Measurements from ENCODE around the gene SDCBP2. TPM values are rescaled to one million over a fixed set of nuclear protein-coding genes. Genes with fewer than 3 reads are reported as not detected.

Gene SDCBP2
- total RNA-seq, 6 experiments from 2014 or later = 2.0 to 43.3 (median 16.6) TPM

GRCh38 chr20:1265226-1265915 lies 63.6 kb downstream of the SDCBP2 start:
- Histone ChIP-seq H3K9me3 (no peaks in the 10 kb centered on the region), H3K4me3 (no peak overlapping the region), H3K36me3 (no peaks in the 10 kb centered on the region), H3K27me3 (no peaks in the 10 kb centered on the region), H3K4me1 (peaks cover 0 to 5% (median 0%) of the 10 kb centered on the region in 4 donors), H3K27ac (no peak overlapping the region)
- intact Hi-C loops (cut with DNase I) = no loop called here
- no peak for DNase-seq
- 93% methylated on average over 4 of the region's 4 CpGs for WGBS (ENCODE audit: insufficient coverage, low coverage, low lambda C conversion rate, missing lambda C conversion rate)
- no peak for TF ChIP-seq CTCF (IDR thresholded peaks at IDR 0.05)
- TF ChIP-seq POLR2A (IDR thresholded peaks at IDR 0.05) = no peak
- ATAC-seq = no peak

- no peak for ATAC-seq
- DNase-seq = no peak
- WGBS (ENCODE audit: insufficient coverage, low coverage, low lambda C conversion rate, missing lambda C conversion rate) = 100% methylated on average over 2 of the region's 2 CpGs
These were observed 64.2 kb downstream of the SDCBP2 start for GRCh38 chr20:1264727-1265126.

DNA sequence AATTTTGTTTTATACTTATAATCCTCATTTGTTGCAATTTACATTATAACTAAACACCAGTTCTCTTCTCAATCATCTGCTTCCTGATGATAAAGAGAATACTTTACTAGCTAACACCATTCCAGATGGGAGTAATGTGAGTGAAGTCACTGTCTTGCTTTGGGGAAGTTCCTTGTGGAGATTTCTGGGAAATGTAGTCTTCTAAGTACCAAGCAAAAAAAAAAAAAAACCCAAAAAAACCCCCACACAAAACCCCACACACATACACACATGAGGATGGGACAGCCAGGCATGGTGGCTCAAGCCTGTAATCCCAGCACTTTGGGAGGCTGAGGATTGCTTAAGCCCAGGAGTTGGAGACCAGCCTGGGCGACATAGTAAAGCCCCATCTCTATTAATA lies 65.1 kb downstream of the SDCBP2 start:
- ATAC-seq (no peak), DNase-seq (no peak)
- 57% methylated on average over 1 of the region's 1 CpG for WGBS (ENCODE audit: insufficient coverage, low coverage, low lambda C conversion rate, missing lambda C conversion rate)
- no peak overlapping the region for H3K27ac ChIP-seq
- intact Hi-C loops (cut with DNase I) = no loop called here
- H3K36me3 ChIP-seq = no peaks in the 10 kb centered on the region
- no peaks in the 10 kb centered on the region for H3K27me3 ChIP-seq
- TF ChIP-seq POLR2A (IDR thresholded peaks at IDR 0.05) (no peak), CTCF (IDR thresholded peaks at IDR 0.05) (no peak)
- no peaks in the 10 kb centered on the region for H3K9me3 ChIP-seq
- H3K4me1 ChIP-seq = peaks cover 0 to 5% (median 0%) of the 10 kb centered on the region in 4 donors
- no peak overlapping the region for H3K4me3 ChIP-seq

More at GRCh38 chr20:1264727-1265126, 64.2 kb downstream of the SDCBP2 start:
- Histone ChIP-seq H3K27me3 (no peaks in the 10 kb centered on the region), H3K4me1 (peaks cover 0 to 5% (median 0%) of the 10 kb centered on the region in 4 donors), H3K36me3 (no peaks in the 10 kb centered on the region), H3K27ac (no peak overlapping the region), H3K4me3 (no peak overlapping the region), H3K9me3 (no peaks in the 10 kb centered on the region)
- intact Hi-C loops (cut with DNase I) = no loop called here
- TF ChIP-seq POLR2A (IDR thresholded peaks at IDR 0.05) = no peak
- no peak for TF ChIP-seq CTCF (IDR thresholded peaks at IDR 0.05)

Other genes starting within 250 kb of the SDCBP2 start
- 100 to 1,000 TPM in 5 of 6 experiments, 10 to 100 TPM in 1; 82.5 to 260 (median 116) TPM for gene PSMF1, start 210.5 kb downstream of the SDCBP2 start, total RNA-seq
- gene TMEM74B, start 144.2 kb downstream of the SDCBP2 start, total RNA-seq = 1 to 10 TPM in 4 of 6 experiments, under 1 TPM in 2; 0.37 to 2.8 (median 1.8) TPM
- under 1 TPM in 1 of 6 experiments, not detected in 5; 0.19 TPM for gene C20orf202, start 125.7 kb downstream of the SDCBP2 start, total RNA-seq
- not detected for gene RAD21L1, start 103.1 kb downstream of the SDCBP2 start, total RNA-seq
- gene SNPH, start 62.8 kb downstream of the SDCBP2 start, total RNA-seq = under 1 TPM; 0.11 to 0.61 (median 0.12) TPM
- gene FKBP1A, start 63.9 kb upstream of the SDCBP2 start, total RNA-seq = 10 to 100 TPM; 56.9 to 86.9 (median 63.4) TPM
- 10 to 100 TPM; 40.8 to 53.5 (median 43.4) TPM for gene NSFL1C, start 137.7 kb upstream of the SDCBP2 start, total RNA-seq
- gene SIRPB2, start 162.3 kb upstream of the SDCBP2 start, total RNA-seq = 1 to 10 TPM in 5 of 6 experiments, under 1 TPM in 1; 0.55 to 5.6 (median 2.4) TPM
- gene SIRPD, start 228.6 kb upstream of the SDCBP2 start, total RNA-seq = not detected